ENCODE measurements around the gene FAM184B. TPM values are rescaled to one million over a fixed set of nuclear protein-coding genes. Genes with fewer than 3 reads are reported as not detected.
"Not testable (repeated sequence)": the region's sequence is repeated elsewhere in the genome, so short reads cannot be mapped to it uniquely, and the experiment has no call there.

FAM184B gene
- total RNA-seq, 2 experiments from 2014 or later, result 0.03 TPM; not detected in 1

- H3K36me3 Mint-ChIP-seq (ENCODE audit: low read depth); CTCF ChIA-PET; H3K4me1 Mint-ChIP-seq (ENCODE audit: low read depth); H3K4me3 Mint-ChIP-seq; ATAC-seq; H3K27me3 Mint-ChIP-seq (ENCODE audit: low read depth); DNase-seq; POLR2A ChIA-PET; H3K9me3 Mint-ChIP-seq (ENCODE audit: insufficient read depth); H3K27ac Mint-ChIP-seq: not testable (repeated sequence)
Observed at GRCh38 chr4:17711206-17711605, 70.2 kb downstream of the FAM184B start.

GRCh38 chr4:17709763-17710068, 71.7 kb downstream of the FAM184B start:
- Mint-ChIP-seq H3K27me3 (ENCODE audit: low read depth) (no peaks in the 10 kb centered on the region), H3K4me1 (ENCODE audit: low read depth) (no peaks in the 10 kb centered on the region), H3K27ac (no peak overlapping the region), H3K9me3 (ENCODE audit: insufficient read depth) (no peaks in the 10 kb centered on the region), H3K36me3 (ENCODE audit: low read depth) (no peaks in the 10 kb centered on the region), H3K4me3 (no peak overlapping the region)
- ChIA-PET POLR2A (no interaction called here), CTCF (no interaction called here)
- DNase-seq, result no peak
- ATAC-seq, result no peak

- Mint-ChIP-seq H3K27ac (no peak overlapping the region), H3K4me3 (no peak overlapping the region), H3K36me3 (ENCODE audit: low read depth) (no peaks in the 10 kb centered on the region), H3K9me3 (ENCODE audit: insufficient read depth) (no peaks in the 10 kb centered on the region), H3K4me1 (ENCODE audit: low read depth) (no peaks in the 10 kb centered on the region), H3K27me3 (ENCODE audit: low read depth) (no peaks in the 10 kb centered on the region)
- CTCF ChIA-PET, result no interaction called here
- POLR2A ChIA-PET, result no interaction called here
- no peak for DNase-seq
- ATAC-seq, result no peak
Observed at GRCh38 chr4:17708992-17709762, 72.2 kb downstream of the FAM184B start.

GRCh38 chr4:17707671-17708070, 73.8 kb downstream of the FAM184B start:
- DNase-seq (no peak), ATAC-seq (no peak)
- no peaks in the 10 kb centered on the region for H3K36me3 Mint-ChIP-seq (ENCODE audit: low read depth)
- no peak overlapping the region for H3K27ac Mint-ChIP-seq
- ChIA-PET POLR2A (no interaction called here), CTCF (no interaction called here)
- H3K27me3 Mint-ChIP-seq (ENCODE audit: low read depth), result no peaks in the 10 kb centered on the region
- H3K9me3 Mint-ChIP-seq (ENCODE audit: insufficient read depth), result no peaks in the 10 kb centered on the region
- no peak overlapping the region for H3K4me3 Mint-ChIP-seq
- H3K4me1 Mint-ChIP-seq (ENCODE audit: low read depth), result no peaks in the 10 kb centered on the region

- ATAC-seq (no peak), DNase-seq (no peak)
- Mint-ChIP-seq H3K4me3 (no peak overlapping the region), H3K4me1 (ENCODE audit: low read depth) (no peaks in the 10 kb centered on the region), H3K27ac (no peak overlapping the region), H3K36me3 (ENCODE audit: low read depth) (no peaks in the 10 kb centered on the region), H3K27me3 (ENCODE audit: low read depth) (peaks cover 2% of the 10 kb centered on the region), H3K9me3 (ENCODE audit: insufficient read depth) (no peaks in the 10 kb centered on the region)
- CTCF ChIA-PET, result interaction anchor here (1.0 kb wide), 1 partner anchor 12 kb away, joined by 4 read pairs; no protein-coding TSS in a partner anchor
- POLR2A ChIA-PET, result interaction anchor here (0.6 kb wide), 1 partner anchor 998 kb away, joined by 3 read pairs; no protein-coding TSS in a partner anchor
Observed at GRCh38 chr4:17705107-17705506, 76.3 kb downstream of the FAM184B start.

- ChIA-PET CTCF (no interaction called here), POLR2A (no interaction called here)
- Mint-ChIP-seq H3K9me3 (ENCODE audit: insufficient read depth) (peaks cover 1% of the 10 kb centered on the region), H3K36me3 (ENCODE audit: low read depth) (no peaks in the 10 kb centered on the region), H3K27ac (no peak overlapping the region), H3K27me3 (ENCODE audit: low read depth) (peaks cover 2% of the 10 kb centered on the region), H3K4me3 (no peak overlapping the region), H3K4me1 (ENCODE audit: low read depth) (no peaks in the 10 kb centered on the region)
- DNase-seq, result no peak
- ATAC-seq, result no peak
Observed at GRCh38 chr4:17704020-17704650, 77.3 kb downstream of the FAM184B start.

GRCh38 chr4:17702641-17703040, 78.8 kb downstream of the FAM184B start:
- POLR2A ChIA-PET, result no interaction called here

GRCh38 chr4:17701882-17702281, 79.5 kb downstream of the FAM184B start:
- ATAC-seq (no peak), DNase-seq (no peak)
- H3K4me3 Mint-ChIP-seq, result no peak overlapping the region
- H3K27me3 Mint-ChIP-seq (ENCODE audit: low read depth), result peaks cover 5% of the 10 kb centered on the region
- no peak overlapping the region for H3K27ac Mint-ChIP-seq
- peaks cover 7% of the 10 kb centered on the region for H3K9me3 Mint-ChIP-seq (ENCODE audit: insufficient read depth)
- no peaks in the 10 kb centered on the region for H3K4me1 Mint-ChIP-seq (ENCODE audit: low read depth)
- no peaks in the 10 kb centered on the region for H3K36me3 Mint-ChIP-seq (ENCODE audit: low read depth)
- ChIA-PET CTCF (no interaction called here), POLR2A (no interaction called here)

More at GRCh38 chr4:17702641-17703040, 78.8 kb downstream of the FAM184B start:
- Mint-ChIP-seq H3K4me1 (ENCODE audit: low read depth) (no peaks in the 10 kb centered on the region), H3K9me3 (ENCODE audit: insufficient read depth) (peaks cover 7% of the 10 kb centered on the region), H3K4me3 (no peak overlapping the region), H3K27me3 (ENCODE audit: low read depth) (peaks cover 2% of the 10 kb centered on the region), H3K36me3 (ENCODE audit: low read depth) (no peaks in the 10 kb centered on the region), H3K27ac (no peak overlapping the region)
- CTCF ChIA-PET, result no interaction called here
- no peak for ATAC-seq
- DNase-seq, result no peak

GRCh38 chr4:17701138-17701839, 80.1 kb downstream of the FAM184B start:
- no peak for ATAC-seq
- ChIA-PET POLR2A (no interaction called here), CTCF (no interaction called here)

GRCh38 chr4:17699380-17699779, 82.0 kb downstream of the FAM184B start:
- ATAC-seq, result no peak
- CTCF ChIA-PET, result no interaction called here
- H3K27me3 Mint-ChIP-seq (ENCODE audit: low read depth), result peaks cover 8% of the 10 kb centered on the region

More at GRCh38 chr4:17701138-17701839, 80.1 kb downstream of the FAM184B start:
- peaks cover 7% of the 10 kb centered on the region for H3K9me3 Mint-ChIP-seq (ENCODE audit: insufficient read depth)
- H3K4me3 Mint-ChIP-seq, result no peak overlapping the region
- no peak overlapping the region for H3K27ac Mint-ChIP-seq
- no peak for DNase-seq
- no peaks in the 10 kb centered on the region for H3K36me3 Mint-ChIP-seq (ENCODE audit: low read depth)
- peaks cover 6% of the 10 kb centered on the region for H3K27me3 Mint-ChIP-seq (ENCODE audit: low read depth)
- H3K4me1 Mint-ChIP-seq (ENCODE audit: low read depth), result no peaks in the 10 kb centered on the region

GRCh38 chr4:17698116-17698515, 83.3 kb downstream of the FAM184B start:
- H3K27ac Mint-ChIP-seq, result no peak overlapping the region
- H3K9me3 Mint-ChIP-seq (ENCODE audit: insufficient read depth), result peaks cover 7% of the 10 kb centered on the region
- ChIA-PET POLR2A (no interaction called here), CTCF (no interaction called here)
- ATAC-seq (no peak), DNase-seq (no peak)
- no peaks in the 10 kb centered on the region for H3K36me3 Mint-ChIP-seq (ENCODE audit: low read depth)
- peaks cover 8% of the 10 kb centered on the region for H3K27me3 Mint-ChIP-seq (ENCODE audit: low read depth)
- H3K4me1 Mint-ChIP-seq (ENCODE audit: low read depth), result no peaks in the 10 kb centered on the region
- H3K4me3 Mint-ChIP-seq, result no peak overlapping the region

More at GRCh38 chr4:17699380-17699779, 82.0 kb downstream of the FAM184B start:
- Mint-ChIP-seq H3K27ac (no peak overlapping the region), H3K4me3 (no peak overlapping the region), H3K36me3 (ENCODE audit: low read depth) (no peaks in the 10 kb centered on the region), H3K9me3 (ENCODE audit: insufficient read depth) (peaks cover 7% of the 10 kb centered on the region), H3K4me1 (ENCODE audit: low read depth) (no peaks in the 10 kb centered on the region)
- POLR2A ChIA-PET, result no interaction called here
- DNase-seq, result no peak

GRCh38 chr4:17695341-17695740, 86.1 kb downstream of the FAM184B start:
- Mint-ChIP-seq H3K4me3 (no peak overlapping the region), H3K36me3 (ENCODE audit: low read depth) (no peaks in the 10 kb centered on the region), H3K4me1 (ENCODE audit: low read depth) (no peaks in the 10 kb centered on the region), H3K9me3 (ENCODE audit: insufficient read depth) (peaks cover 7% of the 10 kb centered on the region), H3K27me3 (ENCODE audit: low read depth) (peaks cover 6% of the 10 kb centered on the region), H3K27ac (no peak overlapping the region)
- ChIA-PET POLR2A (no interaction called here), CTCF (no interaction called here)
- ATAC-seq, result no peak
- no peak for DNase-seq
